Stimulated activated CD8-positive, alpha-beta memory T cell treated with anti-CD3 and anti-CD28 coated beads, Interleukin-2, amount 100 ng/mL, for 1 hour (primary cell): ENCODE results near the gene PWWP2B.
A peak's percentile ranks its signal among the peaks of the same experiment; 100 is the strongest.
"Not testable (repeated sequence)": the region's sequence is repeated elsewhere in the genome, so short reads cannot be mapped to it uniquely, and the experiment has no call there.

Source experiments
- DNase-seq, 2 donors: peaks; one replicate each; pipeline ENCODE4 v3.0.0-alpha.2; 2020; ENCODE audit warnings: low read depth in 2 of 2

PWWP2B gene

DNA sequence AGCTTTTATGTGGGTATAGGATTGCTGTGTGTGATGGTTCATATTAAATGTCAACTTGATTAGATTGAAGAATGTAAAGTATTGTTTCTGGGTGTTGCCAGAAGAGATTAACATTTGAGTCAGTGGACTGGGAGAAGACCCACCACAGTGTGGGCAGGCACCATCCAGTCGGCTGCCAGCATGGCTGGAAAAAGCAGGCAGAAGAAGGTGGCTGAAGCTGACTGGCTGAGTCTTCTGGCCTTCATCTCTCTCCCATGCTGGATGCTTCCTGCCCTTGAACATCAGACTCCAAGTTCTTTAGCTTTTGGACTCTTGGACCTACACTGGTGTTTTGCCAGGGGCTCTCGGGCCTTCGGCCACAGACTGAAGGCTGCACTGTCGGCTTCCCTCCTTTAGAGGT is 16.0 kb upstream of the PWWP2B start:
- DNase-seq = not testable (repeated sequence)

DNA sequence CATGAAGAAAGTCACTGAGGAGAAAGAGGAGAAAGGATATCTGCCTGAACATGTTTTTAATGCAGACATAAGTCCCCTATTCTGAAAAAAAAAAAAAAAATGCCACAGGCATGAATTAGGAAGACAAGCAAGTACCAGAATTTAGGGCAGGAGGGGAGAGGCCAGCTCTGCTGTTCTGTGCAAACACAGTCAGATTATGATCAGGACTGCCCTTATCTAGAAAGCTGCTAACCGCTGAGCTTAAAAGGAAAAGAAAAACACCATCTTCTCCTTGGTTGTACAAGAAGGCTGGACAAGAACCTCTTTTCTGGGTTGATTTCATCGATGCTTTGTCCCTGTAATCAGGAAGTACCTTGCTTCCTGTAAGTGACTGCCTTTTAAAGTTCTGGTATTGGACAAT is 15.3 kb upstream of the PWWP2B start:
- DNase-seq = no peak

DNA sequence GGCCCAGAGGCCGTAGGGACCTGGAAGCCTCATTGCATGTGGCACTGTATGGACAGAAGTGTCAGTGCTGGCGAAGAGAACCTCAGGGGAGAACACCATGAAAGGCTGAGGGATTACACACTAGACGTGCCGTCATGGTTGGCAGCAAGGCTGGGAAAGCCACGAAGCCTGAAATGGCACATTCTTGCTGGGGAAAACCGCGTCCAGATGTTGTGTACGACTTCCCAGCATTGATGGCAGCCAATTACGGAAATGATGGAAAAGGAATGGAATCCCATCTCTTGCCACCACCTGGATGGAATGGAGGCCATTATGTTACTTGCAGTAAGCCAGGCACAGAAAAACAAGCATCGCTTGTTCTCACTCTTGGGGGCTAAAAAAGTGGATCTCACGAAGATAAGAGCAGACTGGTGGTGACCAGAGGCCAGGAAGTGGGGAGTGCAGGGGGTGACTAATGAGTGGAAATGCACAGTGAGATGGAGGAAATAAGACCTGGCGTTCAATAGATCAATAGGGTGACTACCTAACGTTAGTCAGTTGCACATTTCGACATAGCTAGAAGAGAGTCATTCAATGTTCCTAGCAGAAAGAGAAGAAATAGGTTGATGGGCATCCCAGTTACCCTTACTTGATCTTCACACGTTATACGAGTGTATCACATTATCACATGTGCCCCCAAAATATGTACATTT is 14.6 kb upstream of the PWWP2B start:
- no peak for DNase-seq

DNA sequence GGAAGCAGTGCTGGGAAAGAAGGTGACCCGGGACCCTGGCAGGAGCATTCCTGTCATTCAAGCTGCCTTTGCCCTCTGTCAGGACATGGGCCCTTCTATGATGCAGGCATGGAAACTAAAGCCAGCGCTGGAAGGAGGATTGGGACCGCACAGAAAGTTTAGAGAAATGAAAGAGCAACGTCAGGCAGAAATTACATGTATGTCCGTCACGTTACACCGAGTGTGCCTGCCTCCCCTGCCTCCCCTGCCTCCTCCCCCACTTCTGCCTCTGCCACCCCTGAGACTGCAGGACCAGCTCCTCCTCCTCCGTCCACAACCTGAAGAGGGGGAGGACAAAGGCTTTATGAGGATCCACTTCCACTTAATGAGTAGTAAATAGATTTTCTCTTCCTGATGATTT is 13.9 kb upstream of the PWWP2B start:
- DNase-seq = no peak

DNA sequence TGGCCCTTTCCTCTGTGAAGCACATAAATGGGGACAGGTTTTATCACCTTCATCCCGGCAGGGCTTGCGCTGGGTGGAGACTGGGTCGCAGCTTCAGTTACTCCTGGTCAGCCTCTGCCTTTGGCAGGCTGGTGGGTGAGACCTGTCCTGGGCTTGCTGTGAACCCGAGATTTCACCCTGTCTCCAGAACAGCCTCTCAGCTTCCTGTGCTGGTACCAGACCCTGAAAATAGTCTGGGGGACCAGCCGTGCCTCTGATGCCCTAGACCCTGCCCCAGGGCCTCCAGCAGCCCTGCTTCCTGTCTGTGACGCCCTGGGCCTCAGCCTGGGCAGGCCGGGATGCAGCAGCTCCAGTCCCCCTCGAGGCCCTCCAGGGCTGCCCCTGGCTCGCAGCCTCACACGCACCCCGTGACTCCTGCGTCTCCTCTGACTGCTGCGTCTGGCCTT is 13.2 kb upstream of the PWWP2B start:
- no peak for DNase-seq

DNA sequence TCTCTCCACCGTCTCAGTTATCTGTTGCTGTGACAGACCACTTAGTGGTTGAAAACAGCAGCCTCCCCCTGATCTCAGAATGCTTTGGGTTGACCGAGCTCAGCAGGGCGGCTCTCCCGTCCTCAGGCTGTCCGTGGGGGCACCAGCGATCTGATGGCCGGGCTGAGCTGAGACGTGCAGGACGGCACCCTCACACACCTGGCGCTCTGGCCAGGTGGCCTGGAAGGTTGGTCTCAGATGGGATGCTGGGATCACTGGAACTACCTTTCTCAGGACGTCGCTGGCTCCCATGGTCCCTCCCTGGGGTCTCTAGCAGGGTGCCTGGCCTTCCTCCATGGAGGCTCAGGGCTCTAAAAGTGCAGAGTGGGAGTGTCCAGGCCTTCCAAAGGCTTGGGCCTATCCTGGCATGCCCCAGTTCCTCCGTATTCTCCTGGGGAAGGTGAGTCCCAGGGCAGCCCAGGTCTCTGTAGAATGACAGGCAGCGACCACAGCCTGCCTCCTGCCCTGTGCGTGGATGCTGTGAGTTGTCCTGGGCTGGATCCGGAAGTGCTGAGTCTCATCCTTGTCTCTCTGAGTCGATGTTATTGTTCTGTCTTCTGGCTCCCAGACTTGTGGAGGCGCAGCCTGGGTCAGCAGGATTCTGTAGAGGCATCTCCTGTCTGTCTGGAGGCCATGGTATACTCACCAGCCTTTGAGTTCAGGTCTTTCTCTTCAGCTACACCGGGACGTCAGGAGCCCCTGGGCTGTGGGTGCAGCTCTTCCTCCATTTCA is 12.2 kb upstream of the PWWP2B start:
- DNase-seq = no peak

DNA sequence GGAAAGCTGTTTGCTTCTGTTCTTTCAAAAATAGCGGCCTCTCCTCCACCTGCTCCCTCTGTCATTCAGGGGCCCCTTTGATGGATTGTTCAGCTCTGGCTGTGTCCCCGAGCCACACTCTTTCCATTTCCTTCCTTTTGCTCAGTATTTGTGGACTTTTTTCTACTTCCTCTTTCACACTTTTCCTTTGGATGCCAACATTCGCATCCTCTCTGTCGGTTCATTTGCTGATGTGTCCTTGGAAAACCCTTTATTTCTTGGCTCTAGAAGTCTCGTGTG is 11.7 kb upstream of the PWWP2B start:
- DNase-seq = no peak

DNA sequence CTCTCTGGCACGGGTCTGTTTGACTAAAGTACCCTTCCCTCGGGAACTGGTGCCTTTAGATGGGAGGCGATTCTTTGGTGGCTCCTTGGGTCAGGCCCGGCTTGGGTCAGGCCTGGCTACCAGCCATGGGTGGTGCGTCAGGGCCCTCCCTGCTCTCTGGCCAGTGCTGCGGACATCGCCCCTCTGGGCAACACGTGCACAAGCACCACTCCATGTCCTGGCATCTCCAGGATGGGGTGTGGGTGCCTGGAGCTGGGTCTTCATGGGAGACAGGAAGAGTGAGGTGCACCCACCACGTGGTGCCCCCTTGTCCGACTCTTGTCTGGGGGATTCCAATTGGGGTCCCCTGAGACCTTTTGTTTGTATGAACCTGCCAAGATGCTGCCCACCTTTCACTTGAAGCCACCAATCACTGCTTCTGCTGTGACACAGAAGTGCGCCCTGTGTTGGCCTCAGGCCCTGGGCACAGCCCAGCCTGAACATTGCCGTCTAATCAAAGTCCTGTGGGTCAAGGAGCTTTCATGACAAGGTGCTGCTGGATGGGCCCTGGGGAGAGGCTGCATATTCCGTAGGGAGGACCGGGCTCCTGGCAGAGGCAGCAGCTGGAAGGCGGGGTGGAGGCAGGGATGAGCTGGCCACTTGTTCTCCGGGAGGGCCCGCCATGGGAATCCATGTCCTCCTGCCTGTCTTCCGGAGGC is 11.1 kb upstream of the PWWP2B start:
- DNase-seq = no peak

DNA sequence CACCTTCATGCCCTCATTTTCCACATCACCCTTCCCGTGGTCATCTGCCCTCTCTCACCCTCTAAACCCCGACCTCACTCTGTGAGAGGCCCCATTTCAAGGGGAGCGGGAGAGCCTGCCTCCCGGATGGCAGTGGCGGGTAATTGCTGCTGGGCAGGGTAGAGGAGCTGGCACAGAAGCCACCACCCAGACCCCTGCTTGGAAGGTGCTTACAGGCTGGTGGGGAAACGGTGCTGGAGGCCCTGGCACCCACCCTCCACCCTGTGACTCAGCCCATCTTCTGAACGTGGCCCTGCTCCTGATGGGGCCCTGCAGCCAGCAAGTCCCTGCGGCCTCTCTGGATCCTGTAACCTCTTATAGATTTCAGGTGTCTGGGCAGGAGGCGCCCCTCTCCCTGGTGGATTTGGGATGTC is 10.6 kb upstream of the PWWP2B start:
- no peak for DNase-seq

DNA sequence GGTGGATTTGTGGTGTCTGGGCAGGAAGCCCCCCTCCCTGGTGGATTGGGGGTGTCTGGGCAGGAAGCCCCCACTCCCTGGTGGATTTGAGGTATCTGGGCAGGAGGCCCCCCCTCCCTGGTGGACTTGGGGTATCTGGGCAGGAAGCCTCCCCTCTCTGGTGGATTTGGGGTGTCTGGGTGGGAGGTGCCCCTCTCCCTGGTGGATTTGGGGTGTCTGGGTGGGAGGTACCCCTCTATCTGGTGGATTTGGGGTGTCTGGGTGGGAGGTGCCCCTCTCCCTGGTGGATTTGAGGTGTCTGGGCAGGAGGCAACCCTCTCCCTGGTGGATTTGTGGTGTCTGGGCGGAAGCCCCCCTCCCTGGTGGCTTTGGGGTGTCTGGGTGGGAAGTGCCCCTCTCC is 10.1 kb upstream of the PWWP2B start:
- DNase-seq = not testable (repeated sequence)

DNA sequence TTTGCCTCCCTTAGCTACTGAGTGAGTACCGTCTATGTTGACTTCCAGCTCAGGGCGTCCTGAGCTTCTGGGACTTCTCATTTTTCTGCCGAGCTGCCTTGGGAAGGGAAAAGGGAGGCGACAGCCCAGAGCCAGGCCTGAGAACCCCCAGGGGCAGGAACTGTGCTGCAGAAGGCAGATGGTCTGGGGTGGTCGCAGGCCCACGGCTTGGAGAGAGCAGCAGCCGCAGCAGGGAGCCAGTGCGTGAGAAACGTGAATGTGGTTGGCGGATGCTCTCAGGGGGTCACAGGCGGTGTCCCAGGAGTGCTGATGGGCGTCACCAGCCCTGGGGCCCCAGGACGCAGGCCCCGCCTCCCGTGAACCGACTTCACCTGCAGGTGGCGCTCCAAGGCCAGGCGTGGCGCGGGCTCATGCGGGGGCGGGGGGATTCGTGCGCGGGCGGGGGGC is 9.2 kb upstream of the PWWP2B start:
- peak; percentile 69 to 70 for DNase-seq

DNA sequence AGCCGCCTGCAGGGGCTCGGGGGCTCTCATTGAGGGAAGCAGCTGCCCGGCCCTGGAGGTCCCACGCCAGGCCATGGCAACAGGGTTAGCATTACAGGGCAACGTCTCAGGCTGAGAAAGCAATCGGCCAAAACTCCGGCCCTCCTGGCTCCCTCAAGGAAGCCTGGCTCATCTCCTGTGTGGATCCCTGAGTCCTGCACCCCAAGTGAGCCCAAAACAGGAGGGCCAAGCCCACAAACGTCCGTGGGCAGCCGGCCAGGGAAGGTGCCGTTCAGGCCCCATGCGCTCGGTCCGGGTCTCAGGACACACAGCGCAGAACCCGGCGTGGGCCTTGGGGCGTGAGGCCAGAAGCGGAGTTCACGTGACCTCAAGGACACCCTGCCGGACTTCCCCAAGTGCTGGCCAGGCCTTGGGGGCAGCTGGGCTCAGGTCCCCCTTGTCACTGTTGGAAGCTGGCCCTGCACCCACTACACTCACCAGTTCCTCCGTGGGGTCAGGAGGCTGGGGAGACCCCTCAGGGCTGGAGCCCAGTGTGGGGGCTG is 8.0 kb upstream of the PWWP2B start:
- no peak for DNase-seq

DNA sequence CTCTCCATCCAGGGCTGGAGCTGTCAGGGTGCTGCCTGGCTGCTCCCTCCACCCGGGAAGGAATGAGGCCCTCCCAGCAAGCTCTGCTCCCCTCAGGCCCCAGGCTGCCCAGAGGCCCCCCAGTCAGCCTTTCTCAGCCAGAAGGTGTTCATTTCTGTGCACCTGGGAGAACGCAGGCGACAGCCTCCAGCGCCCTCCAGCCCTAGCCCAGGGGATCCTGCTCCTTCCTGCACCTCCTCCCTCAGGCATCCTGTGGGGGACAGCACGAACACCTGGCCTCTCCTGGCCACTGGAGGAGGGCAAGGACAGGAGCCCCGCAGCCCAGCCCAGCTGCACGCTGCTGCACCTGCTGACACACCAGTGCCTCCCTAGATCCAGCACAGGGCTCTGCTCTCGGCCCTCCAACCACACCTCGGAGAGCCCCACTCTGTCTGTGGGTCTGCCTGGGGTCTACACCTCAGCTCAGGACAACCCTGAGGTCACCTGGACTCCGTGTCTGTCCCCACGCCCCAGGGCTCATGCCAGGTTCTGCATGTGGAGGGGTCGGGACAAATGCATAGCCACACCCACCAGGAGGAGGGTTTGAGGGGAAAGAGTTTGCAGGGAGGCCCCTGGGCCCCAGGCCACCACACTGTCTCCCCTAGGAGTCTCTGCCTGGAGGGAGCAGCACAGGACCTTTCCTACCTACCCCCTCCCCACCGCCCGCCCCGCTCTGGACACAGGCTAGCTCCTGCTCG is 7.4 kb upstream of the PWWP2B start:
- DNase-seq = no peak

DNA sequence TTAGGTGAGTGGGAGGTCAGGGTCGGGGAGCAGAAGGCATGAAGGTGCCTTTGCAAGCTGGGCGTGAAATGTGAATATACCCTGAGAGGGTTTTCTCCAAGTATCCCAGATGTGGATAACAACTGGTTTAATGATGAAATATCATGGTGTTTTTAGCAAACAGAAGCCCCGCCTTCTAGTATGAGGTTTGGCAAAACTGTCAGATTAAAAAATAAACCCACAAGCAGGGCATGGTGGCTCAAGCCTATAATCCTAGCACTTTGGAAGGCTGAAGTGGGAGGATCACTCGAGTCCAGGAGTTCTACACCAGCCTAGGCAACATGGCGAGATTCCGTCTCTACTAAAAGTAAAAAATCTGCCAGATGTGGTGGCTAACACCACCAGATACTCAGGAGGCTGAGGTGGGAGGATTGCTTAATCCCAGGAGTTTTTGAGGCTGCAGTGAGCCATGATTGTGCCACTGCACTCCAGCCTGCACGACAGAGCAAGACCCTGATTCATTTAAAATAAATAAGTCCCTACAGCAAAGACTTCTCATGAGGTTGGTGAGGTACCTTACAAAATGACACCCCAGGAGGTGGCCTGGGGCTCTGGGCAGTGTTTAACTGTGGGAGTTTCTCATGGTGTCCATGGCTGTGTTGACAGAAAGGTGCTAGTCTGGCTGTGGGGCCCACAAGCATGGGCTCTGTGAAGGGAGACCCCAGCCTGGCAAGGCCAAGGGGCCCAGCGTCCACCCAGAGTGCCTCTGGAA is 6.7 kb upstream of the PWWP2B start:
- DNase-seq = no peak

DNA sequence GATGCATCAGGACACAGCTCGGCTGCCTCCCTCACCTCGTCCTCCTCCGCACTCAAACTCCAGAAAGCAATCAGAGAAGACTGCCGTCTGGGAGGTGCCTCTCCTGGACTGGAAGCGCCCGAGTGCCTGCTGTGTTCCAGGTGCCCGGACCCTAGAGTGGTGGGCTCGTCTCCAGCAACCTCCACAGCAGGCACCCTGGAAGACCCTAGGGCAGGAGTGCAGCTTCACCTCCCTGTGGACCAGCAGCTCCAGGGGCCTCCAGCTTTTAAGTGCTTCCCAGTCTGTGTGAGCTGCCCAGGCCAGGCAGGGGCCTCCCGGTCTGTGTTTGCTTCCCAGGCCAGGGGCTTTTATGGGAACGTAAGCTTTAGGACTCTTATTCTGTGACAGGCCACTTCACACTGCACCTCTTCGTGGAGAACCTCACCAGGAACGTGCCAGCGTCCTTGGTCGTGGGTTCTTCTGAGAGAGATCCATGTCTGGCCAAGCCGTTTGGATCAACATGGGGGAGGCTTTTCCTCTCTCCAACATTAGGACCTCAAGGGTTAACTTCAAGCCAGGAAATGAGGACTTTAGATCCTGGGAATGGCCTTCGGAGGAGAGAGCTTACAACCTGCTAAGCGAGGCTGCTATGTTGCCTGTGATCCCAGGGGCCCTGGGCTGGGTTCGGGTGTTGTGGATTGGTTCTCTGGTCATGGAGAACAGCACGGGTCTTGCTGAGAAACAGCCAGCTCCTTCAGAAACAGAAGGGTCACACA is 5.9 kb upstream of the PWWP2B start:
- DNase-seq = no peak

DNA sequence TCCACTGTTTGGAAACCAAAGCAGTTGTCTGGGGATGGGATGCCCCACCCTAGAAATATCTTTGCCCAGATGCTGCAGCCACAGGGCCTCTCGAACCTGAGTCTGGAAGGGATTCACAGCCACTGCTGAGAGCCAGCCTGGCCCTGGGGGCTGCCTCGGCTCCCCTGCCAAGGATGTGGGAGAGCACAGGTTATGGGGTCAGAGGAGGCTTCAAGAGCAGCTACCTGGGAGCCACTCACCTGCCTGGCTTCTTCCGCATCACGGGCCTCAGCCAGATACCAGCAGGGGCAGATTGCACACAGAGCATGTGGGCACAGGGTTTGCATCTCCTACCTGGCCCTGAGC is 5.4 kb upstream of the PWWP2B start:
- no peak for DNase-seq

DNA sequence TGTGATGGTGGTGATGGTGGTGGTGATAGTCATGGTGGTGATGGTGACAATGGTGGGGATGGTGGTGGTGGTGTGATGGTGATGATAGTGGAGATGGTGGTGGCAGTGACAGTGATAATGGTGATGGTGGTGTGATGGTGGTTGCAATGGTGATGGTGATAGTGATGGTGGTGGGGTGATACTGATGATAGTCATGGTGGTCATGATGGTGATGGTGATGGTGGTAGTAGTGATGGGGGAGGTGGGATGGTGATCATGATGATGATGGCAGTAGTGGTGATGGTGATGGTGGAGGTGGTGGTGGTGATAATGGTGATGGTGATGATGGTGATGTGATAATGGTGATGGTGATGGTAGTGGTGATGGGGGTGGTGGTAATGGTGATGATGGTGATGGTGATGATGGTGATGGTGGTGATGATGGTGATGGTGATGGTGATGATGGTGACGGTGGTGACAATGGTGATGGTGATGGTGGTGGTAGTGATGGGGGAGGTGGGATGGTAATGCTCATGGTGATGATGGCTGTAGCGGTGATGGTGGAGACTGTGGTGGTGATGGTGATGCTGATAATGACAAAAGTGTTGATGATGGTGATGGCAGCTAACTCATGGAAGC is 4.7 kb upstream of the PWWP2B start:
- DNase-seq = no peak

DNA sequence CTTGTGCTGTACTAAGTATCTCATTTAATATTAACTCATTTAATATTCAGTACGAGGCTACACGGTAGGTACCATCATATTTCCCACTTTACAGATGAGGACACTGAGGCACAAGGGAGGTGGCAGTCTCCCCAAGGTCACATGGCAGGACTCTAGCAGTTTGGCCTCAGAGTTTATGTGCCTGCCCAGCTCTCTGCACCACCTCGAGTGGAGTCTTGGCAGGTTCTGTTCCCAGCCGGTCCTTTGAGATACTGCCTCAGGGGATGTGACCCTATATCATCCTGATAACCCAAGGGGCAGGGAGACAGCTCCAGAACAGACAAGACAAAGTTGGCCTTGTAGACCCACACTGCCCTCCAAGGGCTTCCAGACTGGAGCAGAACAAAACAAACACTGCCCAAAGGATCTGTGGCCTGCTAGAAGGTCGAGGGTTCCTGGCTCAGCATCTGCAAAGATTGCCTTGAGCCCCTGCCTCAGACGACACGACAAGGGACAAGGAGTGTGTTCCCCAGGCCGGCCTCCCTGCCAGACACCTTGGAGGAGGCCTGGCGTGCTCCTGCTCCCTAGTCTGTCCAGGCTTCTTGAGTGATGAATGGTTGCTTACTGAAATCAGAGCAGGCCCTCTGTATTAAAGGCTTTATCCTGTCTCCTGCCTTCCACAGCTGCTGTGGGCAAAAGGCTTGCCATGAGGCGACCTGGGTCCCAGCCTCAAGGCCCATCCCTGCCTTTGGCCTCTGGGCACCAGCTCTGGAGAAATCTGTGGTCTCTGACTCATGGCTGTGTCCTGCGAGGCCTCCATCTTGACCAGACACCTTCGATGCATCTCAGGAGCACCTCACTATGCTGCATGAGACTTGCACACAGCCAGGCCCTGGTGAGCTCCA is 3.9 kb upstream of the PWWP2B start:
- DNase-seq = no peak

DNA sequence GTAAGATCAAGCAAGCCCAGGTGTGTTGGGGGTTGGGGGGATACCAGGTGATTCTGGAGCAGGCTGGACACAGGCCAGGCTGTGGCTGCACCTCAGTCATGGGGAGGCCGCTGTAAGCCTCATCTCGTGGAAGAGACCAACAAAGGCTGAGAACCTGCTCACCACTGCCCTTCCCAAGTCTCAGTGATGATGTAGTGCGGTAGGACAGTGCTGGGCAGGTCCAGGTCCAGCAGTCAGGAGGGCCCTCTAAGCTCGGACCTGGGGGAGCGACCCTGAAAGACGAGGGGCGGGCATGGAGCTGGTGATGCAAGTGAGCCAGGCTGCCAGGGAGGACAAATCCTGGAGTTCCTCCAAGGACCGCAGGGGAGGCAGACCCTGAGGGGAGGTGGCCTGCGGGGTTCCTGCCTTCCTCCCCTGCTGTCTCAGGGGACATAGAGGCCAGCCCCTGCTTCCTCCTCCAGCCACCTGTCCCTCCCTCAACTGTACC is 3.3 kb upstream of the PWWP2B start:
- DNase-seq = no peak
